ENCODE measurements around the gene NAT8L.

NAT8L gene

DNA sequence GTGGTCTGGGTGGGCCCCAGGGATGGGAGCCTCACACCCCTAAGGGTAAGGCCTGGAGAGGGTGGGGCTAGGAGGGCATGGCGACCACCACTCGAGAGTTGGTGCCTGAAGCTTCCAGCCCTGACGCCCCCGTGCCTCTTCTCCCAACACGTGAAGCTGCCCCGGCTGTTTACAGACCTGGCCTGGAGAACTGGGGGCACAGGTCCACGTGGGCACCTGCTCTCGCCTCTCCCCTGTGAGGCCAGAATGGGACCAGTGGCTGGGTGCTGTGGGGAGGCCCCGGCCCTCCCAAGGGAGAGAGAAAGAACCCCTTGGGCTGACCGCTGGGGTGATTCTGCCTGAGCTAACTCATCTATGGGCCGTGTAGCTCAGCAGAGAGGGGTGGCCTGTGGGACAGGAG lies 15.5 kb downstream of the NAT8L start:
- DNase-seq, result no peak

DNA sequence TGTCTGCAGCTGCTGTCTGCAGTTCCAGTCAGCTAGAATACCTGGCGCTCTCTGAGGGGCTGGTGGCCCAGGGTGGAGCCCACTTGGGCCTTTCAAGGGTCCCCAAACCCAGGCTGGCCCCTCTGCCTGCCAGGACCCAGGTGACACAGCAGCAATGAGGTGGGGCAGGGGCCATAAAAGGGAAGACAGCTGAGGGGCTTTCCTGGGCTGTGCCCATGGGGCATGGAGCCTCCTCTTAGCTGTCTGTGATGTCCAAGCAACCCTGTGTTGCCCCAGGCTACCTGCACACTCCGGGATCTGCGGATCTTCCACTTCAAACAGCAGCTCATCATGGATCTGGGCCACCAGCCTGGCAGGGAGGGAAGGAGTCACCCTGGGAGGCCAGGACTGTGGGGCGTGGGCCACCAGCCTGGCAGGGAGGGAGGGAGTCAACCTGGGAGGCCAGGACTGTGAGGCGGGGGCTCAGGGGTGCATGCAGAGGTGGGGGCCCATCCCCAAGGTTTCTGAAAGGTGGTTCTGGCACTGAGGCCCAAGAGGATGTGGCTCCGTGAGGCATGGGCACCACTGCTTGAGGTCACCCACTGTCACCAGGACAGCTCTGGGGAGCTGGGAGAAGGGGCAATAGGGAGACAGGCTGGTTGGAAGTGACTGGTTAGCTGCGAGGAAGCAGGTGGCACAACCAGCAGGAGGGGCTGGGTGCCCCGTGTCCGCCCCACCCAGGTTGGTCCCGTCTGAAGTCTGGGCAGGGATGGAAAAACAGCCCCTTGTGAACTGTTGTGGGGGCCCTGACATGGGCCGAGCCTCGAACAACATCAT lies 16.3 kb downstream of the NAT8L start:
- no peak for DNase-seq

DNA sequence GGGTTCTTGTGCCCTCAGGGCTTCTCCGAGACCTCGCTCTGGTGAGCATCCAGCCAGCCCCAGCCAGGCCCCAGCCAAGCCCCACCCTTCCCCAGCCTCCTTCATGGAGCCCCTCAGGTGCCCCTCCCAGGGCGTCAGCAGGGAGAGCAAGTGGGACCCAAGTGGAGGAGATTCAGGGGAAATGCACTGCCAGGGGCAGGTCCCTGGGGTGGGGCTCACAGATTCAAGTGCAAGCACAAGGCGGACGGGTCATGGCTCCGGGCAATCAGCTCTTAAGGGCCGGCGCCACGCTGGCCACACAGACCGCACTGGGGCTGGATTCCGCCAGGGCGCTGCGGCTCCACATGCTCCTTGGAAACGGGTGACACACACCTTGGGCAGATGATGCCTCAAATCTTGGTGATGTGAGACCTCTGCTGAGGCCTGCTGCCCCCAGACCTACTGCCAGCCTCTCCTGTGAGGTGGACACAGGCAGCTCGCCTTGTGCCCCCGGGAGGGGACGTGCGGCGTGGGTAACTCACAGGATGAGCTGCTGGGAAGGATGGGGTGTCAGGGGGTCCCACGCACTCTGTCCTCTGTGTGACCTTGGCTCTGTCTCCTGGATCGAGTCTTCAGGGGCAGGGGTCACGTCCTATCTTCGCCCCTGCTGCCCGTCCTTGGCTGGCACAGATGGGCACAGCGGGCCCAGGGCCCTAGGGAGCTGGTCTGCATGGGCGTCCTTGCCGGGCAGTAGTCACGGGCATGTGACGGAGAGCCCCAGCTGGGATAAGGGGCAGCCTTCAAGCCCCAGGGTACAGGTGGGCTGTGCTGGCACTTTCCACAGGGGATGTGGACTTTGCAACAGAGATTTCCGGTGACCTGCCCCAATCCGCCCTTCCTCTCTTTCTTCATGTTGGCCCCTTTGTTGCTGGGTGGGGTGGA lies 17.1 kb downstream of the NAT8L start:
- no peak for DNase-seq

DNA sequence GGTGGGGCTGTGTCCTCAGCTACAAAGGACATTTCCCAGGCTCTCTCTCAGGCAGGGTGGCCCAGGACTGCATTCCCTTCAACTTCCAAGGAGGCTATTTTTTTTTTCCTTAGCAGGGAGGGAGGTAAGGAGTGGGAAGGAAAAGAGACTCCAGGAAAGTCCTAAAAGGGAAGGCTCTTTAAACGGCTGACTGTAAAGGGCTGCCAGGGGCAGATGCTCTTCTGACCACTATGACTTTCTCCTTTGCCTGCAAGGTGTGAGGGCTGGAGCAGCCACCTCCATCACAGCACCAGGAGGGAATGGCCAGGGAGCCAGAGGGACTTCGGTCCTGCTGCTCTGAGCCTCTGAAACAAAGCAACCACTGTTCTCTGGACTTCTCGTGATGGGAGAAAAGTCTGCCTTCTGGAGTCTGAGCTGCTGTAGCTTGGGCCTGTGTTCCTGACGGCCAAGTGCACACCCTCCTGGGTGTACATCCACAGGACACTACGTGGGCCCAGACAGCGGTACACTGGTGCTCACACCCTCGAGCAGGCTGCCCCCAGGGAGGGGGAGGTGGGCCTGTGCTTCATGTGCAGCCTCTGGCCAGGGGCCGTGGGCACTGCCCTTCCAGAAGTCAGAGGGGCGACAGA lies 17.9 kb downstream of the NAT8L start:
- no peak for DNase-seq

DNA sequence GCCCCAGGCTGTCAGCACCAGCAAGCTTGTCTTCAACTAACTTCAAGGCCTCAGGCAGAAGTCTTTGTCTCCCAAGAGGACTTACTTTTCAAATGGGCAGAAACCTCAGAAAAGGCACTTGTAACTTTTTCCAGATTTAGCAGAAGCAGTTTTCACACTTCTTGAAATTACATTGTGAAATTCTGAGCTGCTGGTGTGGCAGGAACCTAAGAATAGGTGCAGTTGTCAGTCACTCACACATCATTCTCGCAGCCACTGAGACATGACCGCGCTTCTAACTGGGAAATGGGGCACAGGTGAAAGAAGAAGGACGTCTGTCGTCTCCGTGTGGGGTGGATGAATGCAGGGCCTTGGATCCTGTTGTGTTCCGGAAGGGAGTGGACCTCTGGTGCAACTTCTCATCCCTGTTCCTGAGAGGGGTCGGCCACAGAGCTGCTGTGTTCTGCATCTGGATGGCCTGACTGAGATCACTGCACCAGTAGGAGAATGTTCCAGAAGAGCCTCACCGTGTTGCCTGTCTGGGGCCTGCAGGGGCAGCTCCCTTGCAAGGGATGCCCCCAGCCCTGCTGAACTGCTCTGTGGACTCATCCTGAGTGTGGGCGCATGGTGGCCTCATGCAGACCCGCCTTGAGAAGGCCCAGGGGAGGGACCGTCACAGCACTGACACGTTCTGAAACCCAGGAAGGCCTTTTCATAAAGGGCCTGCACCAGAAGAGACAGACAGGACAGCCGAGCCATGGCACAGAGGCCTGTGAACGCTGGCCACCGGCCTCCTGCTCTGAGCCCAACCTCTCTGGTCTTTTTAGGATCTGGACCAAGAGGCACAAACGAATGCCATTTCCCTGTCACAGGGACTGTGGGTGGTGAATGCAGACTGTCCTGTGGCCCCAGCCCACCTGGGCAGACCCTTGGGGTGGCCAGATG lies 18.7 kb downstream of the NAT8L start:
- no peak for DNase-seq

DNA sequence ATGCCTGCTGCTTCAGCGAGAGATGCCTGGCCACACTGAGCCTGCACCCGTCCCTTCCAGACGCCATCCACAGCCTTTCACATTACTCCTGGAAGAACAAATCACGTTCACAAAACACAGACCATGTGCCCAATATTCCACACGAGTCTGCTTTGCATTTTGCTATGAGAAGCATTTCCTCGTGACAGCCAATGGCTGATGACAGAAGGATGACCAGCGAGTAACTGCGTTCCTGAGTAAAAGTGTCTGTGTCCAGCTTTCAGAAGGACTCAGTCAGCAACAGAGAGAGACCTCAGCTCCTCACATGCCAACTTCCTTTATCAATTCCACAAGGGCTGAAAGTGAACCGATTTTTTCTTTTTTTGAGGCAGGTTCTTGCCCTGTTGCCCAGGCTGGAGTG lies 19.5 kb downstream of the NAT8L start:
- no peak for DNase-seq

DNA sequence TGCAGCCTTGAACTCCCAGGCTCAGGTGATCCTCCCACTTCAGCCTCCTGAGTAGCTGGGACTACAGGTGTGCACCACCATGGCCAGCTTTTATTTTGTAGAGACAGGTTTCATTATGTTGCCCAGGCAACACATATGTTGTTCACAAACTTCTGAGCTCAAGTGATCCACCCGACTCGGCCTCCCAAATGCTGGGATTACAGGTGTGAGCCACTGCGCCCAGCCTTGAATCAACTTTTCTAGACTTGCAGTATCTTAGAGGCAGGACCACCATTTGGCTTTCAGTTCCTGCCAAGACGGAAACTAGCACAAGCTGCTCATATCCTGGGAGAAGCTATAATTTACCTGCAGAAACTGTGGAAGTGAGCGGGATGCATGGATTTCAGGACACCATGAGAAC lies 19.9 kb downstream of the NAT8L start:
- no peak for DNase-seq

DNA sequence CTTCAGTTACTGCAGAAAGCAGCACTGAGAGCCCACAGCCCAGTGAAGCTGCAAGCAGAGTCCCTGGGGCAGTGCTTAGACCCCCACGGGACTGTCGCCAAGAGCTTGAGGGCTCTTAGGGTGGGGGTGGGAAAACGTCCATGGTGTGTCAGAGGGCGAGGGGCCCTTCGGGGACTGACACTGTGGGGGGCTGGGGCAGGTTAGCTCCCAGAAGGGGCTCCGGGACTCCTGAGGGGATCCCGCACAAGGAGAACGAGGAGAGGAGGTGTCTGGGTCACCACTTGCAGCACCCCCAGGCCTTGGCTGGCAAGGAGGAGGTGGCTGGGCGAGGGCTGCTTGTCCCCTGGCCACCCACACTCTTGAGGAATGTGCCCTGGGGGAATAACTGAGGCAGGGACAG lies 20.8 kb downstream of the NAT8L start:
- DNase-seq, result no peak

DNA sequence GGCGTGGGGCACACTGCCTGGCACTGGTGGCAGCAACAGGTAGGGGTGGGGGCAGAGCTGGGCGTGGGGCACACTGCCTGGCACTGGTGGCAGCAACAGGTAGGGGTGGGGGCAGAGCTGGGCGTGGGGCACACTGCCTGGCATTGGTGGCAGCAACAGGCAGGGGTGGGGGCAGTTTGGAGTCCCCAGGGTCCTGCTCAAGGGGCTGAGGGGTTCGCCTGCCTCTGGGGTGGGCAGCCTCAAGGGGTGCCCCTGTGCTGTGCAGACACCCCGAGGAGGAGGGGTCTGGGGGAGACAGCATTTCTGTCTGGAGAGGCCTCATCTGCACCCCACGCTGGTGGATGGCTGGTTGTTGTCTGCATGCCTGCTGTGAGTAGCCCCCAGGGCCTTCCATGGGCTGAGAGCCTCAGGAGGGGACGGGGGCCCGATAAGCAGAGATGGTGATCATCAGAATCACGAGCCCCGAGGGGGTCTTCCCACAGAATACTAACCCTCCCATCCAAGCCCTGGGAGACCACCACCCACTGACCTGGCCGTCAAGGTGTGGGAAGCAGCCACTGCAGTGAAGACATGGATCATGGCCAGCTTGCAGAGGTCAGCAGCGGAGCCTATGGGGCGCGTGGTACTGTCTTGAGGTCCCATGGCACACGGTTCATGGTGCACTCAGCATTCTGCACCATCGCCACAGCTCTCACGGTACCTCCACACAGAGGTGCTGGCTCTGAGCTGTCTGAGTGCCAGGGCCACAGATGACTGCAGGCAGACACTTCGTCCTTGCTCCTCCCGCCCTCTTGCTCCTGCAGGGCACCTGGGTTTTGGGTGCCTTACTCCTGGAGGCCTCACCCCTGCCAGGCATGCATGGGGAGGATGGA lies 21.5 kb downstream of the NAT8L start:
- no peak for DNase-seq

DNA sequence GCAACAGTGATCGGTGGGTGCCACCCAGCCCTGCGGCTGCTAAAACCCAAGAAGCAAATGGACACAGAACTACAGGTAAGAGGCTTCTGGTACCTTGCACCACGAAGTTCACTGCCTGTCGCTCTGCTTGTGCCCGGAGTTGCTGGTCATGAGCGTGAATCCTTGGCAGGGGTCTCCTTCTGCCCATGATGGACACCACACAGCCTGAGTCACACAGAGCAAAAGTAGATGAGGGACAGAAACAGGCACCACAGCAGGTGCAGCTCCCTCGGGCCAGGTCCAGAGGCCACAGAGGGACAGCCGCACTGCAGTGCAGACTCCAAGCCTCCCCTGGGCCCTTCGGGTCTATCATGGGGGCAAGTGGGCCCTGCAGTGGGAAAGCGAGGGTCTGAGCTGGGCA lies 22.4 kb downstream of the NAT8L start:
- no peak for DNase-seq

DNA sequence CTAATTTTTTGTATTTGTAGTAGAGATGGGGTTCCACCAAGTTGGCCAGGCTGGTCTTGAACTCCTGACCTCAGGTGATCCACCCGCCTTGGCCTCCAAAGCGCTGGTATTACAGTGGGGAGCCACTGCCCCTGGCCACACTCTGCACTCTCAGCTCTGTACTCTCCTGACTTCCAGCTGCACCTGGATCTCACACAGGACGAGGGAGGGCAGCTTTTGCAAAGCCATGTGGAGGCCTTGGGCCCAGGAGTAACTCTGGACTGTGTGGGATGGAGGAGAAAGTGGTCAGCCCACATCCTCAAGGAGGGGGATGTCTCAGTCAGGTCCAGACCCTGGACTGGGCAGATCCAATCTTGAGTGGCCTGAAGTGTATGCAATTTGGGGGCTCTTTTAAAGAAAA lies 23.0 kb downstream of the NAT8L start:
- no peak for DNase-seq

DNA sequence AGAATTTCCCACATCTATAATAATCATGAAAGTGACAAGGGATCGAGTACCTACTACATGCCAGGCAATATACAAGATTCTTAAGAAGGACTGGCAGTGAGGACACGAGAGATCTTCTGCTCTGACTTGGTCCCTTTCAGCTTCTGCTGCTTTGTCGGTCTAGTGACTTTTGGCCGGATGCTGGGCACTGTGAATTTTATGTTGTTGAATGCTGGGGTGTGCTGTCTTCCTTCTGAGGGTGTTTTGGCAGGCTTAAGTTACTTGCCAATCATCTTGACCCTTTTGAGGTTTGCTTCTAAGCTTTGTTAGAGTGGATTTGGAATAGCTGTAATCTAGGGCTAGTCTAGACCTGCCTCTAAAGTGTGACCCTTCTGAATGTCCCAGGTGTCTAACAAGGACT lies 23.5 kb downstream of the NAT8L start:
- no peak for DNase-seq

DNA sequence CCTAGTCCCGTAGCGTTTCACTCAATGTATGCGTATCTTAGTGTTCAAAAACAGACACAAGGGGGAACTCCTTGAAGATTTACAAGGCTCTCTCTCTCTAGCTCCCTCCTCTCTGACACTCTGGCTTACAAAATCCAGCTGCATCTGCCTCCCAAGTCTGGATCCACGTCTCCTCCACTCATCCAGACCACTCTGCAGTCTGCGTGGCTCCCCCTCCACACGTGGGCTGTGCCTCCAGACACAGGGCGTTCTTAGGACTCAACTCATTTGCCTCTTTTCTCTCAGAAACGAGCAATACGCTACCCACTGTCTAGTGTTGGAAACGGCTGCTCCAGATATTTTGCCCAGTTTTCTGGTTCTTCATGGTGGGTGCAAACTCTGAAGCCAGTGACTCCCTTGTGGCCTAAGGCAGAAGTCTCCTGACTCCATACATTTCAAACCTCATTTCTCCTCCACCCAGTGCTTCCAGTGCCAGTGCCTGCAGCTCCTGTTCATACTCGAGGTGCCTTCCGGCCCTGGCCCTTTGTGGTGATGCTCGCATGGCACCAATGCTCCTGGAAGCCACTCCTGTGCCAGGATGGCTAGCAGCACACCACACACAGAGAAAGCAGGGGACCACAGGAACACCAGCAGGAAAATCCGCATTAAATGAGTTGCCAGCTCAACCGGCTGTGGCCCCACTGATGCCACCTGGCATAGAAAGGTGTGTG lies 24.1 kb downstream of the NAT8L start:
- no peak for DNase-seq

DNA sequence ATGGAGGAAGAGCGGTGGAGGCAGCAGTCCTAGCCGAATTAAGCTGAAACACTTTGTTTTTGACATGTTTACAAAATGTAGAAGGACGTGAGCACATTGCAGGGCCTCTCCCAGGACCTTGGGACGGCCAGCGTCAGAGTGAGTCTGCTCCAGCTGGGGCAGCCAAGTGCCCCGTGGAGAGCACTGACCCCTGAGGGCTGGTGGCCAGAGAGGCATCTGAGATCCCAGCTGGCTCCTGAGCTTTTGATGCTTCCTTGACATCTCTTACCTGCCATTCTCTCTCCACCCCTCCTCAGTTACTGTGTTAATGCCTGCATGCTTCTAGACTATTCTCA lies 24.7 kb downstream of the NAT8L start:
- DNase-seq, result no peak

DNA sequence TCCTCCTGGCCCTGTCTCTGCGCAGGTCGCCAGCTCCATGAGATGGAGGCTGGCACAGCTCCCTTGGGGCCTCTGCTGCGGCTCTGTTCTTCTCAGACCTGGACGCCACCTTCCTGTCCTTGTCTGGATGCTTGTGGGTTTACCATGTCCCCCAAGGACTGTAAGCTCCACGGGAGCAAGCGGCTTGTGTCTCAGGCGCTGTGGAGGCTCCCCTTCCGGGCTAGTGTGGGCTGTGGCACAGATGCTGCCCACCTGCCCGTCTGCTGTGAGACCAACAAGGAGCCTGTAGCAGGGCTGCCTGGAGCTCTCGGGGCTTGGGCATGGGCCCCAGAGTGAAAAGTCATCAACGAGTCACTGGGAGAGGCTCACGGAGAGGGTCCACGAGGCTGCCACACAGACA lies 25.2 kb downstream of the NAT8L start:
- no peak for DNase-seq

DNA sequence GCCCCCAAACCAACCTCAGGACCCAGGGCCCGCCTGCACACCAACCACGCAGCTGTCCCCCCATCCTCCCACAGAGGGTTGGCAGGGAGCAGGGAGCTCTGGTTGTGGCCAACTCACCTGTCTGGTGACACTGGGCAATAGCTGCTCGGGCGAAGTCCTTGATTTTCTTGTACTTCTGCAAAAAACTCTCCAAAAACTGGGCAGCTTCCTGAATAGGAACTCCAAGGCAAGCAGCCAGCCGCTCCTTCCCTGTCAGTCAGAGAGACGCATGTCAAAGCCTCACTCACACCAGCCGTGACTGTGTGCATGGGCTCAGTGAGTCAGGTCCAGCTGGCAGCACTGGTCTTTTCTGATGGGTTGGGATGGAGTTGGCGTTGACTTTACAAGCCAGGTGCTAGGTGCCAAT lies 26.4 kb downstream of the NAT8L start:
- no peak for DNase-seq

DNA sequence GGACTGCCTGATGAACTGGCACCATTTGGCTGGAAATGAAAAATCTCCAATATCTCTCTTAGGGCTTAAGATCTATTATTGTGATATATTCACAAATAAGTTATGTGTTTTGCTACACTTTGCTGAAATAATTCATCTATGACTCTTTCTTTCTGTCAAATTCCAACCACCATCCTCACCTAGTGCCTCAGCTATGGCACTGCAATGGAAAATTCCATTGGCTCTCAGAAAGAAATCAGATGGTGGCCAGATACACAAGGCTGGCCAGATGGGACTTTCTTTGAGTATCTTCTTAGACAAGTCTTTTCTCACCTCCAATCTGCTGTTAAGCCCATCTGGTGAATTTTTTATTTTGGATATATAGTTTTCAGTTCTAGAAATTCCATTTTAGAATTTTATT lies 28.0 kb downstream of the NAT8L start:
- DNase-seq, result no peak

DNA sequence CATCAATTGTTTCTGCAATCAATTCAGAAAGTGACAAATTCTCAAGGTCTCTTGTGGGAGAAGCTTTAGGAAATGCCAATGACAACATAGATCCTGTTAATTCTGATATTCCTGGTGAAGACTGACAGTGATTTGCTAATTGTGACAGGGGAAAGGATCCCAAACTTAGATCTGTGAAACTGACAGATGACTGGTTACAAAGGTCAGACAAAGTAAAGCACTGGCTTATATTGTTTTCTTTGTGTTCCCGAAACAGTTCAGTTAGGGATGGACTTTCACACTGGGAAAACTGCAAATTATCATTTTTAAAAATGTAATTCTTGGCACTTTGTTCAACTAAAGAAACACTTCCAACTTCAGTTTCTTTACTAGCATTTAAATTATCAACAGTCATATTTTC lies 30.1 kb downstream of the NAT8L start:
- DNase-seq, result no peak

DNA sequence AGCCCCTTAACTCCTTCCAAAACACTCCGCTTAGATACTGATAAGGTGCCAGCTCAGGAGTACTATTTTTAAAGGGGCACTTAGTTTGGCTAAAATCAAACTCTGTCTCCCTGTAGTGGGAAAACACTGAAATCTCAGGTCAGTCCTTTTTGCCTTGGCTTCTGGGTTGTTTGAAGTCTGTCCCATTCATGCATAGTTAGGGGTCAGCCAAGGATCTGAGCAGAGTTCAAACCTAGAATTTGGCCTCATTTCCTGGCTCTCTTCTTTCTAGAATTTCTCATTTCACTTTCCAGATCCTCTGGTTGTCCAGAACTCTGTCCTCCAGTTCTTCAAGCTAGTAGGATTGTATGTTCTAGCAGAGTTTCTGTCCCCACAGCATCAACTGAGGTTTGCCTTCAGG lies 31.5 kb downstream of the NAT8L start:
- DNase-seq, result no peak

Measured in nucleus accumbens (tissue), 56 donors.